HUES48 (cell line): Measurements from ENCODE around the gene ARHGAP5.

ENCODE experiments used
- H3K27ac ChIP-seq: one replicate; pipeline ENCODE4 v1.7.0; 2013; ENCODE audit warnings: low read depth, low read length, inconsistent platforms
- H3K27me3 ChIP-seq: 2 replicates; pipeline ENCODE4 v1.6.1; 2013; ENCODE audit warnings: mild to moderate bottlenecking, low read length; ENCODE audit not compliant: control insufficient read depth, insufficient read depth
- H3K36me3 ChIP-seq: 2 replicates; pipeline ENCODE4 v1.6.1; 2013; ENCODE audit warnings: low read length; ENCODE audit not compliant: control insufficient read depth, insufficient read depth
- H3K4me1 ChIP-seq: 2 replicates; pipeline ENCODE4 v1.6.1; 2013; ENCODE audit warnings: mild to moderate bottlenecking, low read length; ENCODE audit not compliant: control insufficient read depth, insufficient read depth
- H3K4me3 ChIP-seq: 2 replicates; pipeline ENCODE4 v1.5.1; 2013; ENCODE audit warnings: mild to moderate bottlenecking, low read depth, low read length
- H3K9ac ChIP-seq: 2 replicates; pipeline ENCODE4 v1.6.1; 2013; ENCODE audit warnings: mild to moderate bottlenecking, low read depth, low read length, moderate library complexity
- H3K9me3 ChIP-seq: 2 replicates; pipeline ENCODE4 v1.6.1; 2013; ENCODE audit warnings: low read length; ENCODE audit not compliant: control insufficient read depth, insufficient read depth

Gene ARHGAP5

DNA sequence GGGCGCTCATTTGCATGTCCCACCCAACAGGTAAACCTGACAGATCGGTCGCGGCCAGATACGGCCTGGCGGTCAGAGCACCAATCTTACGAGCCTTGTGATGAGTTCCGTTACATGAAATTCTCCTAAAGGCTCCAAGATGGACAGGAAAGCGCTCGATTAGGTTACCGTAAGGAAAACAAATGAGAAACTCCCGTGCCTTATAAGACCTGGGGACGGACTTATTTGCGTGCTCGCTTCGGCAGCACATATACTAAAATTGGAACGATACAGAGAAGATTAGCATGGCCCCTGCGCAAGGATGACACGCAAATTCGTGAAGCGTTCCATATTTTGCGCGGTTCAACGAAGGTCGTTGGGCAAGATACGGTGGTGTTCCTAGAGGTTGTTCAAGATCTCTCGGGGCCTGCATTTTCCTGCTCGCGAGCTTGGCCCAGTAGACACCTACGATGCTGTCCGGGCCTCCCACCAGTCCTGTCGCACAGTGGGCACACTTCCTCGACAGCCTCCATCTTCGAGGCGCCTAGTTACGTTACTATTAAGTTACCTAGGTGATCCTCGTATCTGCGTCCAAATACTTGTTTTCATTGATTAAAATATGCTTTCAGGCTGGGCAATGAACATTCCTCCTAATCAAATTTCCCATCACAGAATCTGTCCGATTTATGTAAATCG lies 124.8 kb downstream of the ARHGAP5 start, which contains the start of gene RNU6-7:
RNU6-7 (plus strand) TSS at position 230 of the 675 bp plus-strand sequence.
- H3K9me3 ChIP-seq: no peaks in the 10 kb centered on the region
- H3K36me3 ChIP-seq: no peaks in the 10 kb centered on the region
- peak within 1 kb of the TSS; percentile 61 for H3K27ac ChIP-seq
- no peaks in the 10 kb centered on the region for H3K4me1 ChIP-seq
- H3K4me3 ChIP-seq: peak within 1 kb of the TSS; percentile 96
- 0 out of 2 replicates have a peak, but pooled peaks cover 8% of the 10 kb centered on the region for H3K27me3 ChIP-seq
- H3K9ac ChIP-seq: peak within 1 kb of the TSS; percentile 72

DNA sequence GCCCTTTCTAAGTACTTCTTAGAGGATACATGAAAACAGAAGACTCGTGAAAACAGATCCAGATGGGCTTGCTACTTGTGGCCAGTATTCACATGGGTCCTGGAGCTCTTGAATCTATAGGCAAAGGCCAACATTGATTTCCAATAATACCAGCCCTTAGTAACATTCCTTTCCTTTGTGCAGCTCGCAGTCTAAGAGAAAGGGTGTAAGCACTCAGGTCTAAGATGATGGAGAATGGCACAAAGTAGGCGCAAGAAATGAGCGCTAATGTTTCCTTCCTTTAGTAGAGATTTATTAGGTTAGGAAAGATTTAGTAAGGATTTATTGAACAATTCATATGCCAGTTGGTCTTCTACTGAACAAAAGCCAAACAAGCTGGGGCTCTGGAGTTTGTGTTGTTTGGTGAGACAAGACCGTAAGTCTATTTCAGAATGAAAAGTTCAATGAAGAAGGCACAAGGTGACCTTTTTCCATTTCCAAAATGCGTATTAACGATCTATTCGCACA lies 125.4 kb downstream of the ARHGAP5 start:
- Histone ChIP-seq H3K27ac (no peak overlapping the region), H3K27me3 (0 out of 2 replicates have a peak, but pooled peaks cover 8% of the 10 kb centered on the region), H3K9me3 (no peaks in the 10 kb centered on the region), H3K4me3 (peak overlapping the region; percentile 96), H3K9ac (no peak overlapping the region; the same call in 1 of the 2 replicates), H3K4me1 (no peaks in the 10 kb centered on the region), H3K36me3 (no peaks in the 10 kb centered on the region)

DNA sequence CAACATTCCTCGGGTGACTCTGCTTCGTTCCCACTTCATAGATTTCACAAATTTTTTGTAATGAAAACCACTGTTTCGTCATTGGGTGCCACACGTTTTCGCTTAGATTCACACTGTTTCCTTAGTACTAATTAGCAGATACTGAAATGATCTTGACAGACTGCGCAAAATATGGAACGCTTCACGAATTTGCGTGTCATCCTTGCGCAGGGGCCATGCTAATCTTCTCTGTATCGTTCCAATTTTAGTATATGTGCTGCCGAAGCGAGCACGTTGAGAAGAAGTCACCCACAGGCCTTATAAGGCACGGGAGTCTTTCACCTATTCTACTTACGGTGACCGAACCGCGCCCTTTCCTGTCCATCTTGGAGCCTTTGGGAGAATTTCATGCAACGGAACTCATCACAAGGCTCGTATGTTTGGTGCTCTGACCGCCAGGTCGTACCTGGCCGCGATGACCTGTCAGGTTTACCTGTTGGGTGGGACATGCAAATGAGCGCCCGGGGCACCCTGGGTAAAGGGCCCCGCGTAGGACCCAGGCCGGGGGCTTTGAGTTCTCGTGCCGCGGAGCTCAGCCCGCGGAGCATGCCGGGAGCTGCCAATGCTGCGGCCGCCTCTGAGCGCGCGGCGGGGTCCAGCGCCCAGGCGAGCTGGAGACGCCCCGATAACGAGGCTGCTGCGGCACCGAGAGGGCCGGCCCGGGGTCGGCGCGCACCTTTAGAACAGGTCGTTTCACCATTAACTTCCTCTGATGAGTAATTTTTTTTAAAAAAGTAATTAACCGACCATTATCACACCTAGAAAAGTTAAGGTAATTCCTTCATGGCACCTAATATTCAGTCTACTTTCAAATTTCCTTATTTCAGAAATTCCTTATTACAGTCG lies 126.1 kb downstream of the ARHGAP5 start, which contains the start of gene RNU6-8:
RNU6-8 (minus strand) TSS at position 272 of the 885 bp plus-strand sequence.
- H3K27ac ChIP-seq: peak within 1 kb of the TSS; percentile 85
- peak within 1 kb of the TSS; percentile 96 for H3K4me3 ChIP-seq
- peak within 1 kb of the TSS; percentile 95 for H3K9ac ChIP-seq
- H3K9me3 ChIP-seq: no peaks in the 10 kb centered on the region
- no peaks in the 10 kb centered on the region for H3K36me3 ChIP-seq
- no peaks in the 10 kb centered on the region for H3K4me1 ChIP-seq
- H3K27me3 ChIP-seq: 0 out of 2 replicates have a peak, but pooled peaks cover 8% of the 10 kb centered on the region

DNA sequence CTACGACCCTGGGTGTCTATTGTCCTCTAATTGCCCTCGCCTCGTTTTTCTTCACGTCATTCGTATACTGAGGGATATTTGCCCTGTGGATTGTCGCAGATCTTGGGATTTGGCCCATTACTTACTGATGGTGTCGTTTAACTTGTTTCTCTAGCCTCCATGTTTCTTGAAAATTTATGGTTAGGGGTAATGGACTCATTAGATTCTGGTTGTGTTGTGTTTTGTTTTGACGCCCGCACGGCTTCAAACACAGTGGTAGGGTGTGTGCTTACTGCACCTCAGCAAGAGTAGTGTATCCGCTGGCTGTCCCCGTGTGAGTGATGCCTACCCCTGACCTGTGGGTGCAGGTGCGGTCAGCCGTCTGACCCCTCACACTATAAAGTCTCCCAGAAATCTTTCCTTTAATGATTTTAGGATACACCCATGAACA lies 126.8 kb downstream of the ARHGAP5 start:
- Histone ChIP-seq H3K27me3 (0 out of 2 replicates have a peak, but pooled peaks cover 8% of the 10 kb centered on the region), H3K4me1 (no peaks in the 10 kb centered on the region), H3K9ac (peak overlapping the region; percentile 95), H3K36me3 (no peaks in the 10 kb centered on the region), H3K9me3 (no peaks in the 10 kb centered on the region), H3K4me3 (peak overlapping the region; percentile 96), H3K27ac (no peak overlapping the region)

DNA sequence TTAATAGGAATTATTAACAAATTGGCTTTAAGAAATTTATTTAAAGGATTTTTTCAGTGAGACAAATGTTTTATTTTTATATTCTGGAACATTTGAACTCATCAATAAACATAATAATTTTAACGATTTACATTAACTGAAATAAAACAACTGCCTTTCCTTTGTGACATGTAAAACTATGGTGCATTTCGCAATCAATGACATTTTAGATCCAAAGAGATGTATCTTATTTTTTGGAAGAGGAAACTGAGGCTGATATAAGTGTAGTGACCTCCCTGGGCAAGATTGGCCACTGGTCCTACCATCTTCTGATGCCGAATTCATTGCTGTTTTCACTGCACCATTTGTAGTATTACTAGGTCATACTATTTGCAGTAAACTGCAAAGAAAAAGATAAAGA lies 128.4 kb downstream of the ARHGAP5 start:
- Histone ChIP-seq H3K36me3 (no peaks in the 10 kb centered on the region), H3K27ac (peak overlapping the region; percentile 16), H3K4me3 (no peak overlapping the region), H3K27me3 (0 out of 2 replicates have a peak, but pooled peaks cover 5% of the 10 kb centered on the region), H3K9me3 (no peaks in the 10 kb centered on the region), H3K4me1 (no peaks in the 10 kb centered on the region), H3K9ac (no peak overlapping the region)

DNA sequence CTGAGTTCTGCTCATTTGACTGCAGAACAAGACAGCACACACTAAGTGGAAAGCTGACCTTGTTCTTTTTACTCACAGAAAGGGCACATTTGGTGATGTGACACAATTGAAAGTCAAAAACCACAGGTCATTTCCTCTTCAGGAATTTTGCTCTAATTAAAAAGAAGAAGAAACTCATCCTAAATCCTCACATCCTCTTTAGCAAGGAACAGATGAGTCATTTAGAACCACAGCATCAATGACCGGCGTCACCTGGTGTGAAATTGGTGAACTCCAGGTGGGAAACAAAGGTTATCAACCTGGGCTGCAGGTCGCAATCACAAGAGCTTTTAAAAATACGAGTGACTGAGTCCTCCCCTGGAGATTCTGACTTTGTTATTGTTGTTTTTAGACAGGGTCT lies 128.9 kb downstream of the ARHGAP5 start:
- Histone ChIP-seq H3K27ac (peak overlapping the region; percentile 21), H3K9me3 (no peaks in the 10 kb centered on the region), H3K27me3 (0 out of 2 replicates have a peak, but pooled peaks cover 4% of the 10 kb centered on the region), H3K36me3 (no peaks in the 10 kb centered on the region), H3K4me3 (no peak overlapping the region), H3K9ac (no peak overlapping the region), H3K4me1 (no peaks in the 10 kb centered on the region)

DNA sequence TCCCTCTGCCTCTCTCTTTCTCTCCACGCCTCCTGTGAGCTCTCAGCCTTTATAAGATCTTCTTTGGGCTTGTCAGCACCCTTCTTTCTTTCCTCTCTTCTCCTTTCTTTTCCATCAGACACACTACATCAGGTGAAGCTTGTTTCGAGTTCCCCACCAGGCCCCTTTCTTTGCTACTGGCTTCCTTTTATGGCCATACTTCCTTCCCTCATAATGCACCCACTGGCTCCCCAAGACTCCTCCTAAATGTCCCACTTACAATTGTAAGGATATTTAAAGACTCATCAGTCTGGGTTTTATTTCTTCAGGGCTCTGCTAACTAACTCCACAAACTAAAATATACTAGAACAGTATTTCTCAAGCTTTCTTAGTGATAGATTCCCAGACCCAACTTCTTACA lies 129.4 kb downstream of the ARHGAP5 start:
- Histone ChIP-seq H3K9me3 (no peaks in the 10 kb centered on the region), H3K9ac (no peak overlapping the region), H3K4me1 (no peaks in the 10 kb centered on the region), H3K4me3 (no peak overlapping the region), H3K36me3 (no peaks in the 10 kb centered on the region), H3K27me3 (0 out of 2 replicates have a peak, but pooled peaks cover 4% of the 10 kb centered on the region), H3K27ac (peak overlapping the region; percentile 21)

DNA sequence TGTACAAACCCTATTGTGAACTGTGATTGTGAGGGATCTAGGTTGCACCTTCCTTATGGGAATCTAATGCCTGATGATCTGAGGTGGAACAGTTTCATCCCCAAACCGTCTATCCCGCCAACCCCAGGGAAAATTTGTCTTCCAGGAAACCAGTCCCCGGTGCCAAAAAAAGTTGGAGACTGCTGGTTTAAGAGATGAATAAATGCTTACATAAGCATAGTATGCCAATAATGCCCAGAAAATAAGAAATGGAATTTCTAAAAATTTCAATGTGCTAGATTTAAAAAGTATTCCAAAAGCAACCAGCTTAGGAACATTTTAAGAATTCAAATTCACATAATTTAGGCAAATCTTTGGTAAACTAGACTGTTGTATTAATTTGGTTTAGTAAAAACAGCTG lies 131.4 kb downstream of the ARHGAP5 start:
- Histone ChIP-seq H3K9me3 (no peaks in the 10 kb centered on the region), H3K27ac (no peak overlapping the region), H3K27me3 (no peaks in the 10 kb centered on the region), H3K36me3 (no peaks in the 10 kb centered on the region), H3K4me1 (no peaks in the 10 kb centered on the region), H3K4me3 (no peak overlapping the region), H3K9ac (no peak overlapping the region)
